HG03442 (cell line): ENCODE measurements around the gene ACE.
A peak's percentile ranks its signal among the peaks of the same experiment; 100 is the strongest.

Experiments used
- ATAC-seq: cut with Tn5 transposase; IDR thresholded peaks from one replicate; pipeline ENCODE4 v1.9.1; 2021; ENCODE audit warnings: mild to moderate bottlenecking, moderate library complexity; ENCODE audit not compliant: unreplicated experiment

Gene ACE

GRCh38 chr17:63476854-63477479 lies at the start of gene ACE:
Gene ACE, plus strand, starts transcription at chr17:63477061. Its CDS starts 34 bp downstream, at chr17:63477095.
- ATAC-seq: peak; percentile 40

- no peak for ATAC-seq
Measured at GRCh38 chr17:63429766-63430165, 47.1 kb upstream of the ACE start.

- no peak for ATAC-seq
Measured at GRCh38 chr17:63430223-63430622, 46.6 kb upstream of the ACE start.

GRCh38 chr17:63431618-63431938 lies 45.3 kb upstream of the ACE start:
- no peak for ATAC-seq

- no peak for ATAC-seq
Measured at GRCh38 chr17:63431939-63432804, 44.7 kb upstream of the ACE start.

GRCh38 chr17:63433746-63434591 lies 42.9 kb upstream of the ACE start:
- ATAC-seq: no peak

- ATAC-seq: no peak
Measured at GRCh38 chr17:63434951-63435571, 41.8 kb upstream of the ACE start.

- ATAC-seq: no peak
Measured at GRCh38 chr17:63435681-63436522, 41.0 kb upstream of the ACE start.

- no peak for ATAC-seq
Measured at GRCh38 chr17:63436523-63437110, 40.2 kb upstream of the ACE start.

GRCh38 chr17:63437287-63438091 lies 39.4 kb upstream of the ACE start:
- ATAC-seq: no peak

GRCh38 chr17:63438092-63439051 lies 38.5 kb upstream of the ACE start:
- ATAC-seq: no peak

- ATAC-seq: no peak
Measured at GRCh38 chr17:63439687-63440086, 37.2 kb upstream of the ACE start.

GRCh38 chr17:63440127-63440769 lies 36.6 kb upstream of the ACE start:
- ATAC-seq: no peak

GRCh38 chr17:63440770-63441335 lies 36.0 kb upstream of the ACE start:
- no peak for ATAC-seq

- no peak for ATAC-seq
Measured at GRCh38 chr17:63441654-63442053, 35.2 kb upstream of the ACE start.

- no peak for ATAC-seq
Measured at GRCh38 chr17:63442074-63442473, 34.8 kb upstream of the ACE start.

- ATAC-seq: no peak
Measured at GRCh38 chr17:63442549-63443035, 34.3 kb upstream of the ACE start.
